NCI-H2227 treated with DMSO at 0.1 percent for 48 hours (cell line): ENCODE data around the gene MACROH2A1.

Experiments
- DNase-seq: peaks from one replicate; lab custom pipeline; 2025; lab: John Stamatoyannopoulos, UW

Gene MACROH2A1

DNA sequence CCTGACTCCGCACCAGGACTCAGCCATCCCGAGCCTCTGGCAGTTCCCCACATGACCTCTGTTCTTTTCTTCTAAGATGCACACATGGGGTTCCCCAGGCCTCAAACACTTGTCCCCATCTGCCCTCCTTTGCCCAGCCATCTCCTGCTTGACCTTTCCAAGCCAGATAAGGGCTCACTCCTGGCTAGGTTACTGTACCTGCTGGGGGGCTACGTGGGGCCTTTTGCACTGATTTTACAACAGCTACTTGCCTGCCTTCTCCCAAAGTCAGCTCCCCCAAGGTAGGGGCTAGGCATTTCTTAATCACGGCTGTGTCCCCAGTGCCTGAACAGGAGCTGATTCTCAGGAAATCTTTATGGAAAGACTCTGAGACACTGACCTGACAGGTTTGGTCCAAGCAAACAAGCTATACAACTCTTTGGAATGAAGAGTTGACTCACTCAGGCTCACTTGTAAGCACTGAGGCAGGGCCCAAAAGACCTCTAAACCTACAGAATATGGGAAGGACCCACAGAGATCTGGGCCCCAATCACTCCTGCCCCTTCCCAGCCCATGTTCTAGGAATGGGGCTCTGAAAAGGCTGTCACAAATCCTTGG lies 2.5 kb downstream of the MACROH2A1 start:
- DNase-seq, result no peak

DNA sequence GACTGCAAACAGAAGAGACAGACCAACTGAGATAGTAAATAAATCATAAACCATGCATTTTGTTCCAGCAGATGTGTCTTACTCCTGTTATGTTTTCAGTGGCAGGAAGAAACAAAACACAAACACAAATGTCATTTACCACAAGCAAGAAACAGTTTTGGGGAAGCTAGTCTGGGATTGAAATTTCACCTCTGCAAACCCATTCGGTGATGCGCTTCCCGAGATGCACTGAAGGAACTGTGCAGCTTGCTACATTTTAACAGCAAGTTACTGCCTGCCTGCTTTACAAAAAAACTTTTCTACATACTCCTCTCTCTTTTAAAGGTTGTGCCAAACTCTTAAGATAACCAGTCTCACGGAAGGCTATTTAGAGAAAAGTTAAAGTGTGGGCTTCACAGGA lies 3.2 kb downstream of the MACROH2A1 start:
- DNase-seq, result no peak

DNA sequence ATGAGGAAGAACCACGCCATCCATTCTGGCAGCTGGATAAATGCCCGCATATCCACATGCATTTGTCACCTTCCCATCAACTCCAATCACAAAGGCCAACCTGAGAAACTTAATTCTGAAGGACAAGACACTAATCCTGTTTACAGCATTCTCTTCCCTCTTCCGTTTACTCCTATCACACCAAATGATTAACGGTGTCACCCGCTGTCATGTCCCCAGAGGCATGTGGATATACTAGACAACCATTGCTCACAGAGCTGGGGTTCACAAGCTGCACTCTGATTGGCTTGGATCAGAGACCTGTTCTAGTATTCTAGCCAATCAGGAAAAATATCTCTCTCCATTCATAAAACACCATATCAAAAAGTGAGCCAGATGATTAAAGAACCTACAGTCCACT lies 3.6 kb downstream of the MACROH2A1 start:
- no peak for DNase-seq

DNA sequence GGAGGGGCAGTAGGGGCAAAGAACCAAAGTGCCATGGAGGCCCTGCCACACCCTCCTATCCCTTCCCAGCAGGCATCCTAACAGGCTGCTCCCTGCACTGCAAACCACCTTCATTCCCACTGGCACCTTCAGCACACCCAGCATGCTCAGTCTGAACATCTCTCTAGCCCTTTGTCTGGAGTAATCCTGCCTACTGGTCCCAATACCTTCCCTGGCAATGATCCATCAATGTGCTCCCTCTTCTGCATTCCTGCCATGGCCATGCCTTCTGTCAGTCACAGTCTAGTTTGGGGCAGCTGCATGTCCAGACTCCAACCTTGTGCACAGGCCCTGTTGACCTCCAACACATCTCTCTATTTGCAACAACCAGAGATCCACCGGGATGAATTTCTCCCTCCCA lies 4.9 kb downstream of the MACROH2A1 start:
- DNase-seq, result no peak

DNA sequence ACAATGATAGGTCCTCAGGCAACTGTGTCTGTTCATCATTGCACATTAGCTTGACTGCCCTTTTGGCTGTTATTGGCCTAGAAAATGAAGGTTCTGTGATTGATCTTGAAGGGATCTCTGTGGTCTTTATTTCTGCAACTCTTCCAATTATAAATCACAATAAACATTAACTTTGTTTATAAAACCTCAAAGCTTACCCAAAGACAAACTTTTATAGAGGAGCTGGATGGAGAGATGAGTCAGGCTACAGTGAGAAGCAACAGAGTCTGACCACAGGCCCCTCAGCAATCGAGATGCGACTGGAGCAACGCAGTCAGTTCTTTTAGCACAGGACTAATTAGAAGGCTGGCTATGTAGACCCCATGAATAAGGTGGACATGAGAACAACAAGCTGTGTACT lies 5.3 kb downstream of the MACROH2A1 start:
- DNase-seq, result no peak

DNA sequence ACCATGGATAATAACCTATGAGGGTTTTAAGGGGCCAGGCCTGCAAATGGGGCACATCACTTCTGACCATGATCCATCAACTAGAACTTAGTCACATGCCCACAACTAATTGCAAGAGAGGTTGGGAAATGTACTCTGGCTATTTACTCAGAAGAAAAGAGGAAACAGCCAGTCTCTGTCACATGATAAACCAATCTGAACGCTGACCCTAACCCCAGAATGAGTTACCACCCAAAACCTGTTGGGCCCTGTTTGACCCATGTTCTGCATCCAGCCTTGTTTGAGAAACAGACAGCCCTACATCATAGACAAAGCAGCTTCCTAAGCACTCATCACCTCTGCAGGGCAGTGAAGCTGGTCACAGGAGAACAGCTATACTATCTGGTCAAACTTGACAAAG lies 5.8 kb downstream of the MACROH2A1 start:
- no peak for DNase-seq

DNA sequence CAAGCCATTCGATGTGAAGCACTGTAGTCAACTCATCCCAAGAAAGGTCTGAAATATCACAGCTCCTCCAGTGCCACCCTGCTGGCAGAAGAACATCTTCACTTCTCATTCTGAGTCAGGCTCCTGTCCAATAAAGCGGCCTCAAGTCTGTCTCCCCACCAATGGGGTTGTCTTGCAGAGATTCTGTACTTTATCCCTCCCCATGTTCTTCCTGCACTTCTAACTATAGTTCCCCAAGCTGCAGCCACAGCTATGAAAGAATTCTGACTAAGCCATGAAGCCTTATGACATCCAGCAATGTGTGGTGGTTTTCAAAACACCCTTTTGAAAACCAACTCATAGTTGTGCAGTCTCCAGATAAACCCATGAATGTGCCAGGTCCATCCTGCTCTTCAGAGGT lies 6.8 kb downstream of the MACROH2A1 start:
- DNase-seq, result no peak

DNA sequence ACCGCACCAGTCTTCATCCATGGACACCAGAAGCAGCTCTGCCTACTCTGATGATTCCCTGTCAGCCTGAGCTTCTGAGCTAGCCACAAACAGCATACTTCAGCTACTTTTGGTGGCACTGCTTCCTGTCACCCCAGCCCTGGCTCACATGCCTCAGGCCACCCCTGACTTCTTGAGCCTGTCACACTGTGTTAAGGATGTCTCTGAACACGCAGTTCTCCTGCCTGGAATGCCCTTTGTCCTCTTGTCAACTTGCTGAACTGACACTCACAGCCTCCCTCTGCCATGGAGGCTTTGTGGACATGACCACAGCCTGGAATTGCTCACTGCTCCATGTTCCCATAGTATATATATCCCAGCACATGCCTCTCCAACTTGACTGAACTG lies 7.2 kb downstream of the MACROH2A1 start:
- no peak for DNase-seq

DNA sequence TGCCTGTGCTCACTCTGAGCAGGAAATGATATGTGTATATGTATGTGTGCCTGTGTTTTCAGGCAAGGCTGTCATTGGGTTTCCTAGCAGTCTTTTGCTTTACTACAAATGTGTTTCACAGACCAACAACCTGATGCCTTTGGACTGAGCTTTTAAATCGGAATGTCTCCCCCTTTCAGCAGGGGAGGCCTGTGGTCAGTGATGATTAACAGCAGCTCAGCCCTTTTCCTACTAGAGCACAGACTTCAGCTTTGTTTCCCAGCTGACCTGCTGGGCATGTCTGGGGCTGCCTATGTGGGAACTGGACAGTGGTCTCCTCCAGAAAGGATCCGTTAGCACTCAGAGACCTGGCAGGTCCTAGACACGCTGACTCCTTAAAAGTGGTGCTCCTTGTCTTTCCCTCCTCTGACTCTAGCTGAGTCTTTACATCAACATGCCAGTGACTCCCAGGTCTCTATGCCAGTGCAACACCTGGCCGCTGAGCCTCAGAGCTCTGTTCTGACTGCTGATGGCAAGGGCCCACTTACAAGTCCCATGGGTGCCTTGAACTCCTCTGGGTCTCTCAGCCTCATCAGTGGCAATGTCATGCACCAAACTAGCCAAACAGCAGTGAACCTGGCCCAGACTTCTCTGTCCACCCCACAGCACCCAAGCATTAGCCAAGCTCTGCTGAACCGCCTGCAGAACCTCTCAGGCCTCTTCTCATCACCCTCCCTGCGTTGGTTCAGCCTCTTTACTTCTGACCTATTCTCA lies 7.7 kb downstream of the MACROH2A1 start:
- DNase-seq, result no peak

DNA sequence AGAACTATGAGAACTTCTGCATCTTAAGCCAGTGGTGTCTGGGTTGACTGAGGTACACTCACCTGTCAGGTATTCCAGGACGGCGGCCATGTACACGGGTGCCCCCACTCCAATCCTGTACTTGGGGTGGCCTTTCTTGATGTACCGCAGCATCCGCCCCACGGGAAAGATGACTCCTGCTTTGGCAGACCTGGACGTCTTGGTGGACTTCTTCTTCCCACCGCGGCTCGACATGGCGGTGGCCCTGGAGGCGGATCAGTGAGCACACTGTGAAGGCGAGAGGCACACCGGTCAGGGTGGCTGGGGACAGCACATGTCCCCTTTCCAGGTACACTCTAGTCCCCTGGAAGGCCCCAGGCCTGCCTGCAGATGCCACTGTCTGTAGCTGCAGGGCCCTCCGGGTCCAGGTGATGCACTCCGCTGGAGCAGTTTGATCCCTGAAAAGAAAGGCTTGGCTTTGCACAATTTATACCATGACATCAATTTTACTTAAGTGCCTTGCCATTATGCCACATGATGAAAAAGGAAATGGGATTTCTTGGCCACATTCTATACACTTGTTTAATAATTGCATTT lies 10.1 kb downstream of the MACROH2A1 start:
- no peak for DNase-seq

DNA sequence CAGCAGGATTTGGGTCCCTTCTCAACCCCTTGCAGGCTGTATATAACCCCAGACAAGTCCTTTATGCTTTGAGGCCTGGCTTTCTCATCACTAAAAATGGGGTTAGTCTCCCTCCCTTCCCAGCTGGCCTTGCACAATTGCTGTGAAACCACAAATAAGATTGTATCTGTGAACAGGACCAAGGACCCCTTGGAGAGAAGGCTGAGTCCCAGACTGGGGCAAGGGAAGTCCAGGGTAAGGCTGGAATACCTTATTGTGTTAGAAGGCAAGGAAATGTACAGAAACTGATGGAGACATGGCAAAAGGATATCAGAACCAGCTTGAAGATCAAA lies 11.4 kb downstream of the MACROH2A1 start:
- DNase-seq, result no peak

DNA sequence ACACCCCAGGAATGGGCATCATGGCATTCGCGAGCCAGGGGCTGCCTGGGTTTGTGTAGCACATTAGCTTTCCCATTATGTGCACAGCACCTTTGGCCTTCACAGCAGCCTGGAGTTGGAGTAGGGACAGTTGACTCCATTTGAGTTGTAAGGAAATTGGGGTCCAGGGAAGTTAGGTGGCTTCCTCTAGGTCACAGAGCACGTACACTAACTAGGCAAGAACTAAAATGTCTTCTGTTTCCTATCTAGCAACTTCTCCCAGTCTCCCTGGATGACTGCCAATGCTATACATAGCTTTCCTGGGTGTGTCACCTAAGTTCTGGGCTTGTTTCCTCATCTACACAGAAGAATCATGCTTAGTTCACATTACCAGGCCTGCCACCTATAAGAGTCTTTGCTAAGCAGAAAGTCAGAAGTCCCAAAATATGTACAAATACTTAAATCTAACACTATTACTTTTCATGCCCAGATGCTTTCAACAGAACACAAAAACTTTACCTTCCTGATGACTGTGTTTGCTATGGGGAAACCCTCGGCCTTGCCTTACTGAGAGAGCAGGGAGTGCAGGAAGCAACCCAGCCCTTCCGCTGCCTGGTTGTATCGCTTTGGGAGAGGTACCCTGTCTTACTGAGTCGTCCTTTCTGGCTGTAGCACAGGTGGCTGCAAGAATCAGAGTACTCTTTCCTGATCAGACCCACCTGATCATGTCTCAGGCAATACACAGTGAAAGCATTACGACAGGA lies 12.0 kb downstream of the MACROH2A1 start:
- DNase-seq, result no peak

DNA sequence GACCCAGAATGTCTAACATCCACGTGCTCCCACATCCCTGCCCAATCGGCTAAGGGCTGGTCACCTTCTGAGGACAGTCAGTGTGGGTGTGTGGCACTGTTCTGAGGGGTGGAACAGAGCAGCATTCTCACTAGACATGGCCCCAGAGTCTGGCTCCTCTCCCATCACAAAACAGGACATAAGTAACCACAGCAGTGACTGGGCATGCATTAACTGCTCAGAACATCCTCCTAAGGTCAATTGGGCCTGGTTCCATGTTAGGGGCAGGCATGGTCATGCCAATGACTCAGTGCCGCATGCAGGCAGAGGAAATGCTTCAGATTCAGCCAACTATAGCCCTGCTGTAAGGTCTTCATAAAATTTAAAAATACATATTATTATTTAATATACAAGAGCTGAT lies 12.9 kb downstream of the MACROH2A1 start:
- no peak for DNase-seq

DNA sequence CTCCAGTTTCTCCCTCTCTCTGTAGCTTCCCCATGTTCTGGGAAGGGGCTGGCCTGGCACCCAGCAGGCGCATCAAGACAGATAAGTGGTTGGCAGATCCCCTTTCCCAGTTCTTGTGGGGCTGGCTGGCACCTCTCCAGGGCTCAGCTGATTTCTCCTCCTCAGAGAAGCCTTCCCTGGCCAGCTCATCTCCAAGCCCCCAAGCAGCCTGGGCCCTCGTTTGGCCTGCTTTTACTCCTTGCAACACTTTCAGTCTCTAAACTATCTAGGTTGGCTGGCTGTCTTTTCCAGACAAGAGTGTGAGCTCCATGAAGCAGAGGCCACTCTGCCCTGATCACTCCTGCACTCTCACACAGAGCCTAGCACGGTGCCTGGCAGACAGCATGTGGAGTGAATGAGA lies 13.5 kb downstream of the MACROH2A1 start:
- DNase-seq, result no peak

DNA sequence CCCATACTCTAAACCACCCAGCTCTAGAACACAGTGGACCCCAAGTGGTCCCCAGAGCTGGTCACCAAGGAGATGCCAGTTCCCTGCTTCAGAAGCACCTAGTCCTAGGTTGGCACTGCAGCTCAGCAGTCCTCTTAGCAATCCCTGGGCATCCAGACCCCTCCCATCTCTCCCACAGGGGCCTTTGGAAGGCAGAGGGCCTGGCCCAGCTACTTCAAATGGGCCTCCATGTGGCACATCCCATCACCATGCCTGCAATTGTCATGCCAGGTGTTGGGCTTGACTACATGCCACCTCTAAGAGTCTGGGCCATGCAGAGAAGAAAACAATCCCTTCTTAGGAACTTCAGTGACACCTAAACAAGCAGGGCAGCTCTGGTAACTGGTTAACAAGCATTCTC lies 14.1 kb downstream of the MACROH2A1 start:
- no peak for DNase-seq

DNA sequence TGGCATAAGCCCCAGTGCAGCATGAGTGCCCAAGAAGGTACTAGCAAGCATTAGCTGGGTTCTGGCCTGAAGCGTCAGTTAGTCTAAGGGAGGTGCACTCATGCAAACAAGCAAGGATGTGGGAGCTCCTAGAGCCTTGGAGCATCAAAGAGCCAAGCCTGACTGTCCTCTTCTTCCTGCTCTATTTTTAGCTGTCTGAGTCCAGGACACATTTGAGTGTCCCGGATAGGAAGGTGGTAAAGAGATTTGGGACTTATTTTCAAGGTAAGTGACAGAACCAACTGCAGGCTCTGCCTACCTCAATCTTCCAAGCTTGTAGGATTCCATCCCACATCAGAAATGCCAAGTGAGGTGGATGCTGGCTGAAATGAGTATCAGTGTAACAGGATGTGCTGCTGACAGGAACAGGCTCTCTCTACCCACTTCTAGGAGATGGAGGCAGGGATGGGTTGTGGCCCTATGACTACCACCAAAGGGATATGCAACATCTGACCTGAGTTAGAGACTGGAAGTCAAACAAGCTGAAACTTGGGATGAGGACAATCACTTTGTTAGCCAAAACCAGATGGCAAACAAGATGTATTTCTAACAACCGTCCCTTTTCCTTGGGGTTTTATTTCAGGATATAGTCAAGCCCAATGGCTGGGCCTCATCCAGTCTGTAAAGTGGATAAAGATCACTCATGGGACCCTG lies 15.1 kb downstream of the MACROH2A1 start:
- no peak for DNase-seq

DNA sequence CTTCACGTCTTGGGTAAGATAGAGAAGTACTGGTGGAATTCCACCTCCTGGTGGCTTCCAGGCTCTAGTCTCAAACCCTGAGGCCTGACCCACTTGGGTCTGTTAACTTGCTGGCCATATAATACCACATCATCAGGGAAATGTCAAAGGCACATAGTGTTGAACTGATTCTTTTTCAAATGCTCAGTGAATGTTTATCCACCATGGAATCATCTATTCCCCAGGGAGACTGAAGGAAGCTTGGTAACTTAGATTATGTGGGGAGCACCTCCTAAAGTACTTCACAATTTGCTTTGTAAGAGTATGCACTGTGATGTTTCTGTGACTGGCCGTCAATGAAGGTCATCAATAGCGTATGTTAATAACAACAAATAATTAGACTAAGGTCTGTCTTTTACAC lies 16.1 kb downstream of the MACROH2A1 start:
- no peak for DNase-seq

DNA sequence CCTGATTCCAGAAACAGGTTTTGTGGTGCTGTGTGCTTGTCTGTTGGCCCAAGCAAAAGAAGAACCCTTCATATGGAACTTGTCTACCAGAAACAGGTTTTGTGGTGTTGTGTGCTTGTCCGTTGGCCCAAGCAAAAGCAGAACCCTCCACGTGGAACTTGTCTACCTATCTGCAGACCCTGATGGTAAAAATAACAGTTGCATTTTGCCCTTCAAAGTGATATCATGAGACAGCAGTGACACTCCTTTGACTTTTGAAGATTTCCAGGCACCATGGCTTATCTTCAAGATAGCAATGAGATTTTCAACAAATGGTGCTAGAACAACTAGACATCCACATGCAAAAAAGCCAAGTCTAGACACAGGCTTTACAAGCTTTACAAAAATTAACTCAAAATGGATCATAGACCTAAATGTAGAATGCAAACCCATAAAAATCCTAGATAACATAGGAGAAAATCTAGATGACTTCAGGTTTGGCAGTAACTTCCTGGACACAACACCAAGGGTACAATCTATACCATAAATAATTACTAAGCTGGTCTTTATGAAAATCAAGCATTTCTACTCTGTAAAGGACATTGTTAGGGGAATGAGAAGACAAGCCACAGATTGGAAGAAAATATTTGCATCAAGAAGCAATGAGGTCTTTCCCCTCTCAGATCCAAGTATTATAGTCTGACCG lies 16.8 kb downstream of the MACROH2A1 start:
- no peak for DNase-seq

DNA sequence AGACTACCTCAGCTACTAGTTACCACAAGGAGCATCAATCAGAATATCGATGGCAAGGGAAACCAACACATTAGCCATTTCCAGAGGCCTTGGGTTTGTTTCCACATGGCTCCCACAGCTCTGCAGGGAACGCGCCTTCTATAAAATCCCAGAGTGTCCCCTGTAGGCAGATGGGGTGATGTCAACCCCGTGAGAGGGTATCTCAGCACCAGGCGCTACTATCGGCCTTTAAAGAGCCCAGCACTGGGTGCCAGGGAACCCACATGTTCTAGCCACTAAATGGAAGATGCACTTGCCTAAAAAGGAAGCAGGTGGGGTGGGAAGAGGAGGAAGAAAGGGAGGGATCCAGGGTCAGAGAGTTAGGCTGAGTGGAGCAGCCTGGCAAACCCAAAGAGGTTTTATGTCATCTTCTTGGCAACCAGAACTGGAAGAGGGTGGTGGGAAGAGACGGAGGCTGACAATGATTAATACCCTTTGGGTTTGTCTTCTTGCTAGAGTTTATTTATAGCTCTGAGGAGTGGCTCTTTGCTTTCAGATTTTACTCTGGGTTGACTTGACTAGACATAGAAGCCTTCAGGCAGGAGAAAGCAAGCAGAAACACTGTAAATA lies 19.9 kb downstream of the MACROH2A1 start:
- DNase-seq, result no peak

DNA sequence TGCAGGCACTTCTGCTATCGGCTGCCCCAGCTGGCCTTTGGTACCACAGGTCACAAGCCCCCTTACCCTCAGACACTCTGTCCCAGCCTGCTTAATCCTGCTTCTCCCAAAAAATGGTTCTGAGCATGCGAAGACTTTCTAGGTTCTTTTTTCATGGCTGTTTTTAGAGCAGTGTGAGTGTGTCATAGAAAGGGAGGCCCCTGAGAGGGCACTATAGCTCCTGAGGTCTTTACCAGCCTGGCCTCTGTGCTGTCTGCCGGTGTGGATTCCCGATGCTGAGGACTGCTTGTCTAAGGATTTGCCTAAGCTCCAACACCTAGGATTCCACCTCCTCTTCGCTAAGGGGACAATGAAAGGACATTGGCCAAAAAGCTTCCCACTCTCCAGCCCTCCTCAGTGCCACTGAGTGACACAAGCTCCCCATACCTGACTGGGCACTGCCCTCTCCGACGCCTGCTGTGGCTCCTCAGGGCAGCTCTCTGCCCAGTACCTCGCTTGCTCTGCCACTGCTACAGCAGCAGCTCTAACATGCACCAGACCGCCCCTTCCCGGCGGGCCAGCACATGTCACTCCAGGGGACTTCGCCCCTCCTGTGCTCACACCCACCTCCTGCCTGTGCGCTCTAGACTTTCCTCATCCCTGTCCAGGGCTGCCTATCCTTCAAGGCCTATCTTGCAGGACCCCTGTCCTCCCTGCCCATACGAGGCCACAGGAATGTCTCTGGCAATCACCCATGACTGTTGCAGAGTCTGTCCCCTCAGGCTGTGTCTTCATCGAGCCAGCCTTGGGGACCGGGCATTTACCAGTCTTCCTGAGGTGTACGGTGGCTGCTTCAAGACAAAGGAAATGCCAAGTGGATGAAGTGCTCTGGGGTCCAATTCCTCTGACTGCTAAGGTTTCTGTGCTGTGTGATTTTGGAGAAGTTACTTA lies 21.0 kb downstream of the MACROH2A1 start:
- DNase-seq, result no peak
